NCI-H1436 (cell line): ENCODE results near the gene LRRC8C.

Experiments
- DNase-seq: peaks from one replicate; lab custom pipeline; 2025; lab: John Stamatoyannopoulos, UW

LRRC8C gene

GRCh38 chr1:89732643-89733222 is 99.8 kb downstream of the LRRC8C start:
- no peak for DNase-seq

GRCh38 chr1:89733748-89734147 is 100.8 kb downstream of the LRRC8C start:
- no peak for DNase-seq

GRCh38 chr1:89734442-89734841 is 101.5 kb downstream of the LRRC8C start:
- no peak for DNase-seq

- DNase-seq, result no peak
Observed at GRCh38 chr1:89735479-89735878, 102.6 kb downstream of the LRRC8C start.

- DNase-seq, result no peak
Observed at GRCh38 chr1:89736937-89737733, 104.2 kb downstream of the LRRC8C start.

- DNase-seq, result no peak
Observed at GRCh38 chr1:89737985-89738510, 105.1 kb downstream of the LRRC8C start.

GRCh38 chr1:89739013-89739843 is 106.3 kb downstream of the LRRC8C start:
- no peak for DNase-seq

- no peak for DNase-seq
Observed at GRCh38 chr1:89739844-89740216, 106.9 kb downstream of the LRRC8C start.

- DNase-seq, result no peak
Observed at GRCh38 chr1:89743788-89744187, 110.9 kb downstream of the LRRC8C start.

GRCh38 chr1:89746424-89747149 is 113.7 kb downstream of the LRRC8C start:
- no peak for DNase-seq

GRCh38 chr1:89753761-89754160 is 120.8 kb downstream of the LRRC8C start:
- no peak for DNase-seq

- DNase-seq, result no peak
Observed at GRCh38 chr1:89754518-89754917, 121.6 kb downstream of the LRRC8C start.

GRCh38 chr1:89755591-89755990 is 122.7 kb downstream of the LRRC8C start:
- no peak for DNase-seq

- no peak for DNase-seq
Observed at GRCh38 chr1:89757532-89757931, 124.6 kb downstream of the LRRC8C start.

- no peak for DNase-seq
Observed at GRCh38 chr1:89758156-89758555, 125.2 kb downstream of the LRRC8C start.

- DNase-seq, result no peak
Observed at GRCh38 chr1:89759036-89759435, 126.1 kb downstream of the LRRC8C start.

GRCh38 chr1:89760496-89760895 is 127.6 kb downstream of the LRRC8C start:
- DNase-seq, result no peak

- DNase-seq, result no peak
Observed at GRCh38 chr1:89761338-89761737, 128.4 kb downstream of the LRRC8C start.

- no peak for DNase-seq
Observed at GRCh38 chr1:89761901-89762300, 129.0 kb downstream of the LRRC8C start.

GRCh38 chr1:89762386-89762778 is 129.5 kb downstream of the LRRC8C start:
- DNase-seq, result peak; percentile 48

GRCh38 chr1:89762779-89763648 is 130.1 kb downstream of the LRRC8C start:
- DNase-seq, result peak; percentile 78
